Ishikawa (cell line): ENCODE results near the gene ABLIM2.

Experiments used
- CEBPB ChIP-seq: IDR thresholded peaks from 2 replicates; pipeline ENCODE4 v1.6.1; 2012
- CREB1 ChIP-seq: IDR thresholded peaks from 2 replicates; pipeline ENCODE4 v1.6.1; 2012; ENCODE audit warnings: low read depth
- EGR1 ChIP-seq: IDR thresholded peaks from 2 replicates; pipeline ENCODE4 v1.6.1; 2012
- EP300 ChIP-seq: IDR thresholded peaks from 2 replicates; pipeline ENCODE4 v1.6.1; 2012; ENCODE audit warnings: borderline replicate concordance
- FOXM1 ChIP-seq: IDR thresholded peaks from 2 replicates; pipeline ENCODE4 v1.6.1; 2012; ENCODE audit warnings: low read depth, borderline replicate concordance
- MAX ChIP-seq: IDR thresholded peaks from 2 replicates; pipeline ENCODE4 v1.6.1; 2012
- NFIC ChIP-seq: IDR thresholded peaks from 2 replicates; pipeline ENCODE4 v1.6.1; 2012
- RAD21 ChIP-seq: IDR thresholded peaks from 2 replicates; pipeline ENCODE4 v1.6.1; 2012; ENCODE audit warnings: low read depth
- REST ChIP-seq: IDR thresholded peaks from 2 replicates; pipeline ENCODE4 v1.6.1; 2012; ENCODE audit warnings: low read depth, mild to moderate bottlenecking
- TAF1 ChIP-seq: IDR thresholded peaks from 2 replicates; pipeline ENCODE4 v1.6.1; 2012; ENCODE audit warnings: low read depth, mild to moderate bottlenecking
- TCF12 ChIP-seq: IDR thresholded peaks from 2 replicates; pipeline ENCODE4 v1.6.1; 2012; ENCODE audit warnings: low read depth
- TEAD4 ChIP-seq: IDR thresholded peaks from 2 replicates; pipeline ENCODE4 v1.6.1; 2012
- USF1 ChIP-seq: IDR thresholded peaks from 2 replicates; pipeline ENCODE4 v1.6.1; 2012
- YY1 ChIP-seq: IDR thresholded peaks from 2 replicates; pipeline ENCODE4 v1.6.1; 2012; ENCODE audit warnings: low read depth
- ZBTB7A ChIP-seq: IDR thresholded peaks from 2 replicates; pipeline ENCODE4 v1.6.1; 2012; ENCODE audit warnings: low read depth

Gene ABLIM2

DNA sequence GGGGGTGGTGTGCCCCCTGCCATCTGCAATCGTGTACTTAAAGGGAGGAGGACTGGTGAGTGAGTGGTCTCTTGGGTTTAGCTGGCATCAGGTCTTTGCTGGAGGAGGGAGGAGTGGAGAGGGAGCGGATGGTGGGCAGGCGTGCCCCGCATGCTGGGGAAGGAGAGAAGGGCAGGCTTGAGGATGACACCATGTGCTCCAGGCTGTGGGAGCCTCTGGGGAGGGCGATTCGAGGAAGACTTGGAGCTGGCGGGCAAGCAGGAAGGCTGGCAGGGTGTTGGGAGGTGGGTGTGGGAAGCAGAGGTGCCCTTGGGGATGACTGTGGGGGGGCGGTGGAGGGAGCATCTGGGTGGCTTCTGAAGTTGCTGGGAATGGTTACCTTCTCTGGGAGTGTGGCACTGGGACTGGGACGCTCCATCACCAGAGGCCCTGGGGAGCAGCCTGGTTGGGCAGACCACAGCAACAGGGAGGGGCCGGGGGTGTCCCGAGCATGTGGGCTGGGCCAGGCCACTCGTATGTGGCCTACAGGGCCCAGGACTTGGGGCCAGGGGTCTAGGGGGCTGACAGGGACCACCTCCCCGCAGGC, 188.2 kb downstream of the ABLIM2 start:
- TF ChIP-seq CEBPB (no peak), ZBTB7A (peak; percentile 32), TCF12 (peak; percentile 4; the same call in 1 of the 2 replicates), MAX (peak; percentile 61)

DNA sequence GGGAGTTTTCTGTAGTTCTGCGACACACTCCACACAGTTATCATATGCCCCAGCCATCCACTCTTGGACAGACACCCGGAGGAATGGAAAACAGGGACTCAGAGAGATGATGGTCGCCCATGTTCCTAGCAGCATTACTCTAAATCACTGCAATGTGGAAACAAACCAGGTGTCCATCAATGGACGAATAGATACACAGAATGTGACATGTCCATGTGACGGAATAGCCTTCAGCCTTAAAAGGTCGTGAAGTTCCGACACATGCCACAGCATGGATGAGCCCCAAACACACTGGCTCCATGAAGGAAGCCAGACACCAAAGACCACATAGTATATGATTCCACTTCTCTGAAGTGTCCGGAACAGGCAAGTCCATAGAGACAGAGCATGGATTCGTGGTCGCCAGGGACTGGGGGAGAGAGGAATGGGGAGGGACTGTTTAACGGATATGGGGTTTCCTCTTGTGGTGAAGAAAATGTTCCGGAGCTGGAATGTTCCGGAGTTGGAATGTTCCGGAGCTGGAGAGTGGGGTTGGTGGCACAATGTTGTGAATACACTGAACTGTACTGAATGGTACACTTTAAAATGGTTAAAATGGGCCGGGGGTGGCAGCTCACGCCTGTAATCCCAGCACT, 190.2 kb downstream of the ABLIM2 start:
- TF ChIP-seq RAD21: no peak
- TF ChIP-seq EGR1: no peak
- TF ChIP-seq NFIC: no peak
- no peak for TF ChIP-seq CREB1
- TF ChIP-seq USF1: no peak

- no peak for TF ChIP-seq USF1
- TF ChIP-seq RAD21: no peak
- TF ChIP-seq FOXM1: no peak
- no peak for TF ChIP-seq REST
- TF ChIP-seq EP300: no peak
- no peak for TF ChIP-seq YY1
Observed at GRCh38 chr4:7967501-7968261, 190.9 kb downstream of the ABLIM2 start.

- no peak for TF ChIP-seq CREB1
- TF ChIP-seq USF1: no peak
- no peak for TF ChIP-seq MAX
- no peak for TF ChIP-seq EGR1
- TF ChIP-seq REST: no peak
- TF ChIP-seq TEAD4: no peak
Observed at GRCh38 chr4:7967063-7967440, 191.6 kb downstream of the ABLIM2 start.

DNA sequence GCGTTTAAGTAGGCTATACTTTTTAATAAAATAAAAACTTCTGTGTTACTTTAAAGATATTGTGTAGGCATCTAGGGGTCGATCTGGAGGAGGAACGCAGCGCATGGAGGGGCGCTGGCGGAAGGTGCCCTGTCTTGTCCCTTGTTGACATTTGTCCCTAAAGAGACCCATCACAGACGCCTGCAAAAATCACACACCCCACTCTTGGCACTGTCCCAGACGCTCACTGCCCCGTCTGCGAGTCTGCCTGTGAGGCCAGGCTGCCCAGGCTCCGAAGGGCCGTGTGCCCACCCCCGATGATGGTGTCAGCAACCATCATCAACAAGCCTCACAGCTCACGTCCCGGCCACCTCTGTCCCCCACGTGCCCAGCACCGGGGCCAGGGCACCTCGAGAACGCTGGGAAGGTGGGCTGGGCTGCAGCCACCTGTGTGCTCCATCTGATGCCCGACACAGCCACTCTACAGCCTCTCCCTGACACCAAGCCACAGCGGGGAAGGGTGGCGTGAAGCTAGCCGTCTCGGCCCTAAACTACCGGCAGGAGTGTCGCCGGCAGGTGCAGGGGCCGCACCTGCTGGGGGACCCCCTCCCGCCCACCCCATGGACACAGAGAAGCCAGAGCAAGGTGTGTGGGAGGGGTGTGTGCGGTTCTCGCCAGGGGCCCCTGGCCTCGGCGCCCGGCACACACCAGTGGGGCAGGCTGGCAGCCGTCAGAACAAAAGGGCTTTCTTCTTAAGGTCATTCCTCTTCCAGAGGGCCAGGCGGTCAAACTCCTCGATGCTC, 192.1 kb downstream of the ABLIM2 start:
- TF ChIP-seq TCF12 (no peak), FOXM1 (no peak), TAF1 (no peak), CEBPB (no peak), USF1 (no peak), REST (no peak), RAD21 (no peak), YY1 (no peak)
